A549 treated with CORT108297 at 1 μM for 4 hours (cell line): ENCODE data around the gene PLA2G12A. TPM values are rescaled to one million over a fixed set of nuclear protein-coding genes. Genes with fewer than 3 reads are reported as not detected.

Source experiments
- total RNA-seq: library from RNA; stranded (reverse); fragments of 200-300 nt; extraction: Qiagen RNA extraction; gene quantifications from 5 replicates; pipeline ENCODE4 v1.2.3, GENCODE V29; 2022

Gene PLA2G12A
- 4.4 to 13.6 TPM (median 11.1 TPM) in 5 replicates for total RNA-seq

DNA sequence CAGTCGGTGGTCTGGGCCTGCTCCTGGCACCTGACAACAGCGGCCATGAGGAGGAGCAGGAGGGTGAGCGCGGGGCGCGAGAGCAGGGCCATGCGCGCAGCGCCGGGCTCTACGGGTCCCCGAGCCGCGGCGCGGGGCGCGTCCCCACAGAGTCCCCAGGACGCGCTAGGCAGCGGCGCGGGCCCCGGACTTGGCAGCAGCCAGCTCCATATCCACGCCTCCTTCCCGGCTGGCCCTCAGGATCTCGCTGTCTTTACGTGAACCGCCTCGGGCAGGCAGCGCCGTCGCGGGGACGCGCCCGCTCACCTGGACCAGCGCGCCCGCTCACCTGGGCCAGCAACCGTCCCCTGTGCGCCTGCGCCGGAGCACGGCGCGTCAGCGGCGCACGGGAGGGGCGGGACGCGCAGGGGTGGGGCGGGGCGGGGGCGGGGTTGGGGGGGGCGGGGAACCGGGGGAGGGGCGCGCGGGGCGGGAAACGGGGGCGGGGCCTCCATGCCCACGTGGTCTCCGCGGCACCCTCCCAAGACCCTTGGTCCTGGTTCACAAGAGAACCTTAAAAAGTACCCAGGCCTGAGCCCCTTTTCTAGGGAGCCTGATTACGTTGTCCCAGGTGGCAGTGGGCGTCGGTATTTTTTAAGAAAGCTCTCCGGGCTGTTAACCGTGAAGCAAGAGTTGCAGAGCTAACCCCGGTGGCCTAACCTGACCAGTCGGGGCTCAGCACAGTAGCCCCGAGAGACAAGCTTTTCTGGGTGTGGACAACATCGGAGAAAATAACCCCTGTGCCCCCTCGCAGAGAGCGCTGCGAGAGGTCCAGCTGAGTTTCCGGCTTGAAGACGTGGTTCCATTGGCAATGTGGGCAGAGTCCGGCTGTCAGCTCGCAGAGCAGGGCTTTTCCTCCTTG is at the start of gene PLA2G12A:
PLA2G12A (minus strand) TSS at position 353 of the 901 bp plus-strand sequence; CDS start at position 92, 261 bp downstream.

DNA sequence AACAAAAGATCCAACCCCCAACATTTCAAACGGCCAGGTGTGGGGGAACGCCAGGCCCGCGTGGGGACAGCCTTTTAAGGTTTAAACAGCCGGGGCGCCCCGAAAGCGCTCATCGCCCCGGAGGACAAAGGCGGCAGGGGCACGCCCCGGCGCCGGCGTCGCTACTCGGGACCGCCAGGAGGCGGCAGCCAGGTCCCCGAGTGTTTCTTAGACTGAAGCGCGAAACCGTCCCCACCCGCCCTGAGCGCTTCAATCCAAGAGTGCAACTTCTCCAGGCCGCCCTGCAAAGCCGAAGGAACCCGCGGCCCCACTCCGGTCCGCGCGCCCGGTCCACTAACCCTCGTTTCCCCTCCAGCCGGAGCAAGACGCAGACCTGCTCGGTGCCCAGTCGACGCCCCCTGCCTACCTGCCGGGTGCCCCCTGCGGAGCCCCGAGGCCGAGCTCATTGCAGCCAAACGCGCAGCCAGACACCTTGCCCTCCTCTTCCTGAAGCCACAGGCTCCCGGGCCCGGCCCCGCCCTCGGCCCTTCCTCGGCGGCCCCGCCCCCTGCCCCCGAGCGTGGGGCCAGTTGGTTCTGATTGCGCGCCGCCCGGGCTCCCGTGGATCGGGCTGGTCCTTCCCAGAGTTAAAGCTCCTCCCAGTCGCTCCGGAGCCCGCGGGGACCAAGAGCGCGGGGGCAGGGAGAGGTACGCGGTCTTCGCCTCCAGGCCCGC is 26.8 kb downstream of the PLA2G12A start, which contains the start of gene CASP6:
CASP6 (minus strand) TSS at position 496 of the 714 bp plus-strand sequence; CDS start at position 446, 50 bp downstream.

Other genes with a start within 250 kb of the PLA2G12A start
- gene MCUB, start 169.8 kb downstream of the PLA2G12A start, total RNA-seq, result 13.1 to 22.4 TPM (median 18.1 TPM) in 5 replicates
- 14.7 to 19.8 TPM (median 15.6 TPM) in 5 replicates for gene CASP6, start 26.6 kb downstream of the PLA2G12A start, total RNA-seq
- 0.46 to 0.81 TPM (median 0.63 TPM) in 5 replicates for gene CFI, start 71.9 kb upstream of the PLA2G12A start, total RNA-seq
- 40.9 to 50.3 TPM (median 42.7 TPM) in 5 replicates for gene GAR1, start 85.7 kb upstream of the PLA2G12A start, total RNA-seq
- gene RRH, start 97.9 kb upstream of the PLA2G12A start, total RNA-seq, result 0.06 to 0.22 TPM in 2 of 5 replicates, not detected in the others
- 0.02 to 0.07 TPM (median 0.05 TPM) in 4 of 5 replicates, not detected in the other for gene LRIT3, start 118.0 kb upstream of the PLA2G12A start, total RNA-seq
- gene EGF, start 182.8 kb upstream of the PLA2G12A start, total RNA-seq, result 0.14 to 0.77 TPM (median 0.35 TPM) in 5 replicates